Transverse colon (tissue), 3 donors: ENCODE measurements around the gene SLC32A1.

ENCODE experiments used
- EP300 ChIP-seq: sonication (generic); formaldehyde crosslinking; IDR thresholded peaks from one replicate; pipeline ENCODE4 v1.6.1; 2017; ENCODE audit warnings: antibody characterized with exemption, low read depth
- POLR2A ChIP-seq: fragments of 450-650 bp; IDR thresholded peaks from one replicate; pipeline ENCODE4 v1.6.1; 2016; ENCODE audit warnings: antibody characterized with exemption, mild to moderate bottlenecking, moderate library complexity
- TF ChIP-seq, protein P1 (sequence below), 5 experiments: fragments of 200-600 bp in 3 of 5; fragments of 450-650 bp in 2 of 5; sonication (generic) in 3 of 5; IDR thresholded peaks; 1 replicate in 2 of 5; 2 replicates in 3 of 5; pipeline ENCODE4 v1.5.1; 2016 to 2017; ENCODE audit warnings: antibody characterized with exemption in 5 of 5, inconsistent platforms in 3 of 5, mild to moderate bottlenecking in 2 of 5, moderate library complexity in 1 of 5

DNA sequence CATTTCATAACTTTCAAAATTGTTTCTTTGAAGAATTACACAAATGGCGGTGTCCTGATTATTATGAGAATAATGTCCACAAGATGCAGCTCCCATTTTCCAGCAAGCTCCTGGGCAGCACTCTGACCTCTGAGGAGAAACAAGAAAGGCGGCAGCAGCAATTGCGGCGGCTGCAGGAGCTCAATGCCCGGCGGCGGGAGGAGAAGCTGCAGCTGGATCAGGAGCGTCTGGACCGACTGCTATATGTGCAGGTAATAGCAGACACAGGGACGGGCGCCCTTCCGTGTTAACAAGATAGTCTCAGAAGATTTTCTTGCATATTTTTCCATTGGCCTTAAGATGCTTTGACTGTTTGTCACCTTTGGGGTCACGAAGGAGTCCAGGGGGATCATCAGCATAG is 30.6 kb downstream of the SLC32A1 start:
- TF ChIP-seq EP300 = no peak
- TF ChIP-seq, protein P1, sequence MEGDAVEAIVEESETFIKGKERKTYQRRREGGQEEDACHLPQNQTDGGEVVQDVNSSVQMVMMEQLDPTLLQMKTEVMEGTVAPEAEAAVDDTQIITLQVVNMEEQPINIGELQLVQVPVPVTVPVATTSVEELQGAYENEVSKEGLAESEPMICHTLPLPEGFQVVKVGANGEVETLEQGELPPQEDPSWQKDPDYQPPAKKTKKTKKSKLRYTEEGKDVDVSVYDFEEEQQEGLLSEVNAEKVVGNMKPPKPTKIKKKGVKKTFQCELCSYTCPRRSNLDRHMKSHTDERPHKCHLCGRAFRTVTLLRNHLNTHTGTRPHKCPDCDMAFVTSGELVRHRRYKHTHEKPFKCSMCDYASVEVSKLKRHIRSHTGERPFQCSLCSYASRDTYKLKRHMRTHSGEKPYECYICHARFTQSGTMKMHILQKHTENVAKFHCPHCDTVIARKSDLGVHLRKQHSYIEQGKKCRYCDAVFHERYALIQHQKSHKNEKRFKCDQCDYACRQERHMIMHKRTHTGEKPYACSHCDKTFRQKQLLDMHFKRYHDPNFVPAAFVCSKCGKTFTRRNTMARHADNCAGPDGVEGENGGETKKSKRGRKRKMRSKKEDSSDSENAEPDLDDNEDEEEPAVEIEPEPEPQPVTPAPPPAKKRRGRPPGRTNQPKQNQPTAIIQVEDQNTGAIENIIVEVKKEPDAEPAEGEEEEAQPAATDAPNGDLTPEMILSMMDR (IDR thresholded peaks at IDR 0.05) = no peak
- TF ChIP-seq POLR2A = no peak
